Ascending aorta (tissue), 2 donors: Measurements from ENCODE around the gene CHMP6. TPM values are rescaled to one million over a fixed set of nuclear protein-coding genes. Genes with fewer than 3 reads are reported as not detected.

Experiments
- DNase-seq, 2 donors: peaks; one replicate each; pipeline ENCODE4 v3.0.0-alpha.2; 2019; ENCODE audit warnings: low spot score in 2 of 2
- H3K27ac ChIP-seq, 2 donors: fragments of 200-600 bp; sonication (generic); one replicate each; pipeline ENCODE4 v1.5.1; 2016 to 2017; ENCODE audit warnings: mild to moderate bottlenecking in 1 of 2
- H3K27me3 ChIP-seq: fragments of 200-600 bp; sonication (generic); one replicate; pipeline ENCODE4 v1.5.1; 2017
- H3K36me3 ChIP-seq, 2 donors: fragments of 200-600 bp; sonication (generic); one replicate each; pipeline ENCODE4 v1.5.1; 2016
- H3K4me1 ChIP-seq, 2 donors: fragments of 200-600 bp; sonication (generic); one replicate each; pipeline ENCODE4 v1.5.1; 2016 to 2017; ENCODE audit warnings: mild to moderate bottlenecking in 1 of 2
- H3K4me3 ChIP-seq, 2 donors: fragments of 200-600 bp; sonication (generic); one replicate each; pipeline ENCODE4 v1.5.1; 2016 to 2017; ENCODE audit warnings: mild to moderate bottlenecking in 1 of 2
- H3K9me3 ChIP-seq, 2 donors: fragments of 200-600 bp; sonication (generic); one replicate each; pipeline ENCODE4 v1.5.1; 2016
- intact Hi-C: fragments of 100-400 bp; cut with DNase I; formaldehyde crosslinking; loops from one replicate; pipeline ENCODE4 v1.15.1; 2023
- total RNA-seq: library from RNA; depleted of rRNA; stranded (reverse); fragments of >200 nt; gene quantifications from one replicate; pipeline ENCODE4 v1.1.0, GENCODE V29; 2016
- TF ChIP-seq, protein P1 (sequence below), 3 experiments: fragments of 200-600 bp in 2 of 3; fragments of 450-650 bp in 1 of 3; sonication (generic) in 2 of 3; IDR thresholded peaks; one replicate each; pipeline ENCODE4 v1.5.1; 2016 to 2019; ENCODE audit warnings: antibody characterized with exemption in 3 of 3, mild to moderate bottlenecking in 1 of 3, moderate library complexity in 1 of 3

CHMP6 gene
- total RNA-seq, 1 donor from 2014 or later: 32.1 TPM

DNA sequence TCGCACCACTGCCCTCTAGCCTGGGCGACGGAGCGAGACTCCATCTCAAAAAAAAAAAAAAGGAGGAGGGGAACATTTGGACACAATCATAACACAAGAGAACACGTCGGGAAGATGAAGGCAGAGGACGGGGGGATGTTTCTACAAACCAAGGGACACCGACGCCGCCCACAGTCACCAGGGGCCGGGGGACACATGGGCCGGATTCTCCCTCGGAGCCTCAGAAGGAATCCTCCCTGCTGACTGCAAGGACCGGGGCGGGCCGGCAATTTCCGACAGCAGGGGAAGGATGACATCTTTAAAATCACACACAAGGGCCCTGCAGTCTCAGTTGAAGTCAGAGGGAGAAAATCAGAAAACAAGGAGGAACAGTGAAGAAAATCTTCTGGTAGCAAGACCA, 8.1 kb upstream of the CHMP6 start:
- Histone ChIP-seq H3K9me3 (no peaks in the 10 kb centered on the region), H3K36me3 (no peaks in the 10 kb centered on the region), H3K27me3 (no peaks in the 10 kb centered on the region), H3K27ac (no peak overlapping the region), H3K4me3 (no peak overlapping the region), H3K4me1 (peaks cover 4 to 8% of the 10 kb centered on the region in 2 donors)
- TF ChIP-seq, protein P1, sequence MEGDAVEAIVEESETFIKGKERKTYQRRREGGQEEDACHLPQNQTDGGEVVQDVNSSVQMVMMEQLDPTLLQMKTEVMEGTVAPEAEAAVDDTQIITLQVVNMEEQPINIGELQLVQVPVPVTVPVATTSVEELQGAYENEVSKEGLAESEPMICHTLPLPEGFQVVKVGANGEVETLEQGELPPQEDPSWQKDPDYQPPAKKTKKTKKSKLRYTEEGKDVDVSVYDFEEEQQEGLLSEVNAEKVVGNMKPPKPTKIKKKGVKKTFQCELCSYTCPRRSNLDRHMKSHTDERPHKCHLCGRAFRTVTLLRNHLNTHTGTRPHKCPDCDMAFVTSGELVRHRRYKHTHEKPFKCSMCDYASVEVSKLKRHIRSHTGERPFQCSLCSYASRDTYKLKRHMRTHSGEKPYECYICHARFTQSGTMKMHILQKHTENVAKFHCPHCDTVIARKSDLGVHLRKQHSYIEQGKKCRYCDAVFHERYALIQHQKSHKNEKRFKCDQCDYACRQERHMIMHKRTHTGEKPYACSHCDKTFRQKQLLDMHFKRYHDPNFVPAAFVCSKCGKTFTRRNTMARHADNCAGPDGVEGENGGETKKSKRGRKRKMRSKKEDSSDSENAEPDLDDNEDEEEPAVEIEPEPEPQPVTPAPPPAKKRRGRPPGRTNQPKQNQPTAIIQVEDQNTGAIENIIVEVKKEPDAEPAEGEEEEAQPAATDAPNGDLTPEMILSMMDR (IDR thresholded peaks at IDR 0.05): no peak
- DNase-seq: no peak
- intact Hi-C loops: loop anchor here (5.0 to 10.0 kb wide), 3 partner anchors 36 to 409 kb away; no protein-coding TSS in a partner anchor

DNA sequence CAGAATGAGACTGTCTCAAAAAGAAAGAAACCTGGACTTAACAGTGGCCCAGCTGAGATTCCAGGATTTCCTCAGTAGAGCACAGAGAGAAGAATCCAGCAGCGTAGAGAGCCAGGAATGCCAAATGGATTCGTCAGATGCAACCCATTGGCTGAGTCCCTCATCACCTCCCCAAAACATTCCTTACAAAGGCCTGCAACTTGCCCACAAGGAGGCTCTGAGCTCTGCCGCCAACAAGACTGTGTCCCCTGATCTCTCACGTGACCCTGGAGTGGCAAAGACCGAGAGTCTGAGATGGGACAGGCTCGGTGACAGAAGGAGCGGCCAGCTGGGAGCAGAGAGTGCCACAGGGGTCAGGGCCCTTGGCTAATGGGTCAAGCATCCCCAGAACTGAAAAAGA, 6.9 kb upstream of the CHMP6 start:
- Histone ChIP-seq H3K4me1 (peaks cover 4 to 17% of the 10 kb centered on the region in 2 donors), H3K9me3 (no peaks in the 10 kb centered on the region), H3K27me3 (no peaks in the 10 kb centered on the region), H3K36me3 (no peaks in the 10 kb centered on the region), H3K4me3 (no peak overlapping the region), H3K27ac (peak overlapping the region in 1 of 2 donors; percentile 41)
- intact Hi-C loops: loop anchor here (5.0 to 10.0 kb wide), 3 partner anchors 37 to 410 kb away; no protein-coding TSS in a partner anchor
- TF ChIP-seq, protein P1 (IDR thresholded peaks at IDR 0.05): peak in 1 of 3 experiments; percentile 16
- no peak for DNase-seq

DNA sequence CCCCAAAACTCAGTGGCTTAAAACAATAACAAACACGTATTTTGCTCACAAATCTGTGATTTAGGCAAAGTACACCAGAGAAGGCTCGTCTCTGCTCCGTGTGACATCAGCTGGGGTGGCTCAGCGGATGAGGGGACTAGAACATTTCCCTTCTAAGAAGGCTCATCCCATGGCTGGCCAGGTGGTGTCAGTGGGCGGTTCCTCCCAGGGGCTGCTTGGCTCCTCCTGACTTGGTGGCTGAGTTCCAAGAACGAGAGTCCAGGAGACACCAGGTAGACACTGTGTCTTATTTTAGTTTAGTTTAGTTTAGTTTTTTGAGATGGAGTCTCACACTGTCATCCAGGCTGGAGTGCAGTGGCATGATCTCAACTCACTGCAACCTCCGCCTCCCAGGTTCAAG, 5.6 kb upstream of the CHMP6 start:
- H3K27ac ChIP-seq: no peak overlapping the region
- DNase-seq: no peak
- H3K9me3 ChIP-seq: no peaks in the 10 kb centered on the region
- intact Hi-C loops: loop anchor here (10.0 kb wide), 1 partner anchor 411 kb away; no protein-coding TSS in a partner anchor
- TF ChIP-seq, protein P1 (IDR thresholded peaks at IDR 0.05): no peak
- H3K4me3 ChIP-seq: no peak overlapping the region
- no peaks in the 10 kb centered on the region for H3K36me3 ChIP-seq
- H3K4me1 ChIP-seq: peaks cover 2 to 16% of the 10 kb centered on the region in 2 donors
- no peaks in the 10 kb centered on the region for H3K27me3 ChIP-seq

DNA sequence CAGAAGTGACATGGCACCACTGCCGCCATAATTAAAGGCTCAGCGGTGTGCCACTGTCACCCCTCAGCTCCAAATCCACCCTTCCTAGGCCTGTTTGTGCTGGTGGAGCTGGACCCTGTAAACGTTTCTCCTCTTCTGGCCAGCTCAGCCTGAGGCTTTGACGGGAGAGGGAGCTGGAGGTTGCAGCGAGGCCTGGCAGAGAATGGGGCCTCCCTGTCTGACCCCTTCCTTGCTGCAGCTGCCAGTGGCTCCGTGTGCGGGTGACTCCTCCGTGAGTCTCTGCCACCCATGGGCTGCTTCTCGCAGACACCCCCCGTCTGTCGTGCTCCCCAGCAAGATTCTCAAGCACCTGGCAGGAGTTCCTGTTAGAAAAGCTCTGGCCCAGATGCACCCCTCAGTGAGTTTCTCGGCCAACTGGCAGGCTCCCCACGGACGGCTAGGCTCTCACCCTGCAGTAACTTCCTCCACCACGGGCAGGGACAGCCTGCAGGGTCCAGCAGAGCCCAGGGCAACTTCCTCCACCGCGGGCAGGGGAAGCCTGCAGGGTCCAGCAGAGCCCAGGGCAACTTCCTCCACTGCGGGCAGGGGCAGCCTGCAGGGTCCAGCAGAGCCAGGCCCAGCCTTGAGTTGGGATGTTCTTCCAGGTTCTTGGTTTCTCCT, 4.7 kb upstream of the CHMP6 start:
- H3K36me3 ChIP-seq: no peaks in the 10 kb centered on the region
- TF ChIP-seq, protein P1 (IDR thresholded peaks at IDR 0.05): no peak
- no peaks in the 10 kb centered on the region for H3K9me3 ChIP-seq
- H3K4me3 ChIP-seq: no peak overlapping the region
- H3K27ac ChIP-seq: no peak overlapping the region
- DNase-seq: no peak
- intact Hi-C loops: loop anchor here (10.0 kb wide), 1 partner anchor 412 kb away; no protein-coding TSS in a partner anchor
- H3K27me3 ChIP-seq: no peaks in the 10 kb centered on the region
- peaks cover 0 to 14% of the 10 kb centered on the region in 2 donors for H3K4me1 ChIP-seq

DNA sequence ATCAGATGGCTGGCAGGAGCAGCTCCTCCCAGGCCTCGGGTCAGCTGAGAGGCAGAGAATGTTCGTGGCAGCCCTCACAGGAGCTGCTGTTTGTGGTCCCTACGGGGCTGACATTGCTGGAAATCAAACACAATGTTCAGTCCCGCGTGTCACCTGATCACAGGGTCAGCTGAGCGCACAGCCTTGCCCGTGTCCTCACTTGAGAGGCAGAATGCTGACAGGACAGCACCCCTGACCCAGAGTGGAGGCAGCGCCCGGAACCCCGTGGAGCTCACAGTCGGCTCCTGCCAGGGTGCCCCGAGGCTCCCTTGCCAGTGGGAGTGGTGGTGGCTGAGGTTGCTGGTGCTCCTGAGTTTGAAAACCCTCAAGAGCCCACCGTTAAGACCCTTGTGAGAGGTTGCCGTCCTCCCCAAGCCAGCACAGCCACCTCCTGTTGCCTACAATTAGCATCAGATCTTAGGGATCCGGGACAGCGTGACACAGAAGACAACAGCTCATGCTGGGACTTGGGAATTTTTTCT, 3.6 kb upstream of the CHMP6 start:
- H3K36me3 ChIP-seq: no peaks in the 10 kb centered on the region
- peaks cover 6 to 21% of the 10 kb centered on the region in 2 donors for H3K4me1 ChIP-seq
- intact Hi-C loops: loop anchor here (10.0 kb wide), 1 partner anchor 413 kb away; no protein-coding TSS in a partner anchor
- no peaks in the 10 kb centered on the region for H3K27me3 ChIP-seq
- DNase-seq: no peak
- H3K4me3 ChIP-seq: no peak overlapping the region
- TF ChIP-seq, protein P1 (IDR thresholded peaks at IDR 0.05): no peak
- H3K9me3 ChIP-seq: no peaks in the 10 kb centered on the region
- H3K27ac ChIP-seq: no peak overlapping the region
